ENCODE measurements around the gene GRIP2. TPM values are rescaled to one million over a fixed set of nuclear protein-coding genes. Genes with fewer than 3 reads are reported as not detected.
A peak's percentile ranks its signal among the peaks of the same experiment; 100 is the strongest.

Gene GRIP2
- total RNA-seq, 2 experiments from 2014 or later = not detected

DNA sequence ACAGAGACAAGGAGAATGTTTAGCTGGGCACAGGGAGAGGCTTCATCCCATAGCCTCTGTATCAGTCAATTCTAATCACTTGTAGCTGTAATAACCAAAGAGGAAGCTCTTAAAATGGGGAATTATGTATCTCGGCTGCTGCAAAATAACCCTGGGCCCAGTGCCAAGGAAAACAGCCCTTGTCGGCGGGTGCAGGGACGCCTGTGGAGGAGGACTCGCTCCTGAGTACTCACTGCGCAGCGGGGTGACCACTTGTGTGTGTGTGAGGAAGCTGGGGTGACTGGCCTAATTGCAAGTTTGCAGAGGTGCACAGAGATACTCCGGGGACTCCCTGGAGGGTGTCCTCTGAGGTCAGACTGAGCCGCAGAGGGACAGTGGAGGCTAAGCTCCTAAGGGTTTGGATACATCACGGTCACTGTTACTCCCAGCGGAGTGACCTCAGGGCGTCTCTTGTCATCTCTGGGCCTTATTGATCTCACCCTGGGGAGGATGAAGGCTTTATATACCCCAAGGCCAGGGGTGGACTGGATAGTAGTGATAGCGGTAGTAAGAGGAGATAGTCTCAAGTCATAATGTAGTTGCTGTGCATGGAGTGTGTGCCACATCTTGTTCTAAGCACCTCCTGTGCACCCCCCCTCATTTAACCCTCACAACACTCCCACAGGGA lies 100.5 kb downstream of the GRIP2 start:
- H3K36me3 Mint-ChIP-seq (ENCODE audit: low read depth) = peaks cover 10% of the 10 kb centered on the region
- Histone ChIP-seq H3K4me1 (ENCODE audit: insufficient read depth, low read length) (peaks cover 54% of the 10 kb centered on the region), H3K27me3 (ENCODE audit: control insufficient read depth in 1 of 2, insufficient read depth in 2 of 2, low read length in 2 of 2) (no peaks in the 10 kb centered on the region), H3K4me3 (ENCODE audit: low read length) (no peak overlapping the region), H3K9me3 (ENCODE audit: control insufficient read depth in 1 of 2, insufficient read depth in 1 of 2, low read length in 2 of 2) (no peaks in the 10 kb centered on the region), H3K36me3 (ENCODE audit: insufficient read depth, low read length) (peaks cover 21% of the 10 kb centered on the region), H3K27ac (ENCODE audit: low read depth in 1 of 2, low read length in 2 of 2) (no peak overlapping the region)
- ChIA-PET CTCF (no interaction called here), POLR2A (no interaction called here)
- peak overlapping the region; percentile 36 for H3K27ac Mint-ChIP-seq
- H3K27me3 Mint-ChIP-seq = no peaks in the 10 kb centered on the region
- intact Hi-C loops (cut with DNase I, micrococcal nuclease) = loop anchor here in 1 of 2 experiments (10.0 kb wide), 2 partner anchors 265 to 1955 kb away; partner anchors contain the start of genes LSM3, TSEN2 and XPC
- no peak overlapping the region for H3K4me3 Mint-ChIP-seq
- peak in 2 of 14 experiments; percentile 53 to 61 for DNase-seq
- no peak for ATAC-seq (ENCODE audit: poor library complexity)
- H3K4me1 Mint-ChIP-seq (ENCODE audit: low read depth) = peaks cover 30% of the 10 kb centered on the region
- H3K9me3 Mint-ChIP-seq = no peaks in the 10 kb centered on the region
- TF ChIP-seq, protein P1, sequence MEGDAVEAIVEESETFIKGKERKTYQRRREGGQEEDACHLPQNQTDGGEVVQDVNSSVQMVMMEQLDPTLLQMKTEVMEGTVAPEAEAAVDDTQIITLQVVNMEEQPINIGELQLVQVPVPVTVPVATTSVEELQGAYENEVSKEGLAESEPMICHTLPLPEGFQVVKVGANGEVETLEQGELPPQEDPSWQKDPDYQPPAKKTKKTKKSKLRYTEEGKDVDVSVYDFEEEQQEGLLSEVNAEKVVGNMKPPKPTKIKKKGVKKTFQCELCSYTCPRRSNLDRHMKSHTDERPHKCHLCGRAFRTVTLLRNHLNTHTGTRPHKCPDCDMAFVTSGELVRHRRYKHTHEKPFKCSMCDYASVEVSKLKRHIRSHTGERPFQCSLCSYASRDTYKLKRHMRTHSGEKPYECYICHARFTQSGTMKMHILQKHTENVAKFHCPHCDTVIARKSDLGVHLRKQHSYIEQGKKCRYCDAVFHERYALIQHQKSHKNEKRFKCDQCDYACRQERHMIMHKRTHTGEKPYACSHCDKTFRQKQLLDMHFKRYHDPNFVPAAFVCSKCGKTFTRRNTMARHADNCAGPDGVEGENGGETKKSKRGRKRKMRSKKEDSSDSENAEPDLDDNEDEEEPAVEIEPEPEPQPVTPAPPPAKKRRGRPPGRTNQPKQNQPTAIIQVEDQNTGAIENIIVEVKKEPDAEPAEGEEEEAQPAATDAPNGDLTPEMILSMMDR (IDR thresholded peaks at IDR 0.05) = no peak

Other genes with a start within 250 kb of the GRIP2 start
- 10 to 100 TPM; 27.8 to 31.2 TPM for gene SLC6A6, start 137.7 kb downstream of the GRIP2 start, total RNA-seq
- gene CCDC174, start 111.4 kb upstream of the GRIP2 start, total RNA-seq = 10 to 100 TPM; 32.9 to 37.5 TPM
- gene C3orf20, start 134.8 kb upstream of the GRIP2 start, total RNA-seq = under 1 TPM in 1 of 2 experiments, not detected in 1; 0.14 TPM